Measurements from ENCODE around the gene OTC. TPM values are rescaled to one million over a fixed set of nuclear protein-coding genes. Genes with fewer than 3 reads are reported as not detected.

Gene OTC
- total and polyA plus RNA-seq, 4 donors, result 41.5 to 72.1 (median 57.1) TPM

GRCh38 chrX:38342853-38343778 is 9.3 kb upstream of the OTC start:
- no peaks in the 10 kb centered on the region for H3K27me3 ChIP-seq (ENCODE audit: control insufficient read depth in 4 of 4, insufficient read depth in 4 of 4, low read length in 3 of 4)
- H3K27ac ChIP-seq (ENCODE audit: low read depth in 1 of 2, low read length in 2 of 2), result peak overlapping the region; percentile 66 to 69
- H3K9me3 ChIP-seq (ENCODE audit: control insufficient read depth in 4 of 4, low read length in 3 of 4), result no peaks in the 10 kb centered on the region
- no peak overlapping the region for H3K4me3 ChIP-seq (ENCODE audit: low read depth in 1 of 3, low read length in 3 of 3)
- 33% methylated on average over 2 of the region's 2 CpGs for WGBS
- peak; percentile 90 to 92 for TF ChIP-seq HNF4A (conservative IDR thresholded peaks at IDR 0.05)
- TF ChIP-seq FOXA1 (IDR thresholded peaks at IDR 0.05), result no peak
- no peak for TF ChIP-seq NR2F2 (IDR thresholded peaks at IDR 0.05)
- peak; percentile 95 for TF ChIP-seq SP1 (IDR thresholded peaks at IDR 0.05)
- TF ChIP-seq RXRA (IDR thresholded peaks at IDR 0.05), result peak; percentile 67 to 71
- TF ChIP-seq JUND (IDR thresholded peaks at IDR 0.05), result peak in 1 of 2 donors; percentile 58
- TF ChIP-seq HNF4G (IDR thresholded peaks at IDR 0.05), result peak; percentile 80
- no peak for TF ChIP-seq EGR1 (IDR thresholded peaks at IDR 0.05; ENCODE audit: low read depth in 2 of 2)
- TF ChIP-seq REST (IDR thresholded peaks at IDR 0.05), result no peak
- no peak for TF ChIP-seq CTCF (IDR thresholded peaks at IDR 0.05; ENCODE audit: low read depth, low read length, missing input control)
- peak; percentile 21 for TF ChIP-seq ATF3 (IDR thresholded peaks at IDR 0.05)
- TF ChIP-seq RAD21 (IDR thresholded peaks at IDR 0.05), result peak in 1 of 2 donors; percentile 18
- TF ChIP-seq GABPA (IDR thresholded peaks at IDR 0.05 in 1 of 2, conservative IDR thresholded peaks at IDR 0.05 in 1 of 2), result no peak
- peak; percentile 31 for TF ChIP-seq YY1 (IDR thresholded peaks at IDR 0.05)
- peak; percentile 14 for TF ChIP-seq FOXA2 (IDR thresholded peaks at IDR 0.05)
- TF ChIP-seq TAF1 (conservative IDR thresholded peaks at IDR 0.05), result no peak
- no peak for TF ChIP-seq ZBTB33 (IDR thresholded peaks at IDR 0.05)
- TF ChIP-seq MAX (IDR thresholded peaks at IDR 0.05), result peak; percentile 42
- no peak for DNase-seq (ENCODE audit: low spot score)
- no peaks in the 10 kb centered on the region for H3K36me3 ChIP-seq (ENCODE audit: control insufficient read depth in 4 of 4, insufficient read depth in 3 of 4, low read depth in 1 of 4, low read length in 3 of 4)
- no peak overlapping the region for H3K9ac ChIP-seq (ENCODE audit: low read depth in 1 of 2, low read length in 2 of 2)
- H3K4me1 ChIP-seq (ENCODE audit: control insufficient read depth in 4 of 4, insufficient read depth in 4 of 4, low read length in 3 of 4), result peaks cover 0 to 24% (median 15%) of the 10 kb centered on the region in 4 donors

Data from liver (tissue), 9 donors.